Endothelial cell of umbilical vein (primary cell): ENCODE data around the gene FAM219A. TPM values are rescaled to one million over a fixed set of nuclear protein-coding genes. Genes with fewer than 3 reads are reported as not detected.

Experiments
- Bru-seq: library from RNA; stranded (reverse); fragments of 400-500 nt; gene quantifications from one replicate; lab custom pipeline; 2021; lab: Mats Ljungman, UMichigan
- BruChase-seq, 2 experiments: library from RNA; stranded (reverse); fragments of 400-500 nt; gene quantifications; one replicate each; lab custom pipeline; 2021; lab: Mats Ljungman, UMichigan
- BruUV-seq: library from RNA; stranded (reverse); fragments of 400-500 nt; replicated peaks from 2 replicates; lab custom pipeline; 2021; lab: Mats Ljungman, UMichigan
- CTCF ChIA-PET: fragments of 300-600, 350-600 bp; sonication (Branson Sonifier 250); formaldehyde crosslinking; loops from one replicate; lab custom pipeline; 2021; ENCODE audit warnings: antibody characterized with exemption, inconsistent platforms; lab: Charles Lee
- POLR2A ChIA-PET: fragments of 300-600, 350-600 bp; sonication (Branson Sonifier 250); formaldehyde crosslinking; loops from one replicate; lab custom pipeline; 2021; ENCODE audit warnings: antibody characterized with exemption, inconsistent platforms; lab: Charles Lee
- DNase-seq: peaks from one replicate; pipeline ENCODE4 v3.0.0-alpha.2; 2011; ENCODE audit warnings: low read depth, low spot score
- FAIRE-seq: peaks from 2 replicates; lab custom pipeline; 2011; peaks lifted over from hg19 to GRCh38; lab: Jason Lieb, UNC
- H2AFZ ChIP-seq: 2 replicates; pipeline ENCODE4 v1.6.0; 2012; ENCODE audit warnings: low read depth, low read length, control low read depth, inconsistent platforms
- H3K27ac ChIP-seq: 2 replicates; pipeline ENCODE4 v1.5.1; 2011; ENCODE audit warnings: low read depth, mild to moderate bottlenecking, control low read depth, low read length, moderate library complexity; ENCODE audit not compliant: insufficient read depth
- H3K27me3 ChIP-seq, 2 experiments: 2 replicates each; pipeline versions ENCODE4 v1.6.0 to v1.6.1; 2011; ENCODE audit warnings: low read length in 2 of 2, mixed read lengths in 1 of 2; ENCODE audit not compliant: control insufficient read depth in 2 of 2, insufficient read depth in 2 of 2
- H3K36me3 ChIP-seq, 2 experiments: 2 replicates in 1 of 2; 3 replicates in 1 of 2; pipeline ENCODE4 v1.5.1; 2011; ENCODE audit warnings: low read length in 2 of 2, mild to moderate bottlenecking in 1 of 2, moderate library complexity in 1 of 2; ENCODE audit not compliant: control insufficient read depth in 2 of 2, insufficient read depth in 2 of 2; ENCODE audit errors: extremely low read depth in 1 of 2
- H3K4me1 ChIP-seq: 3 replicates; pipeline ENCODE4 v1.5.1; 2011; ENCODE audit warnings: mild to moderate bottlenecking, low read length; ENCODE audit not compliant: control insufficient read depth, insufficient read depth; ENCODE audit errors: extremely low read depth
- H3K4me2 ChIP-seq: 2 replicates; pipeline ENCODE4 v1.6.1; 2011; ENCODE audit warnings: low read length, control low read depth, mixed read lengths; ENCODE audit not compliant: insufficient read depth
- H3K4me3 ChIP-seq, 3 experiments: fragments of 200-600 bp in 1 of 3; sonication (generic), shearing (Covaris generic) in 1 of 3; replicated peaks in 1 of 3; 2 replicates each; pipeline ENCODE4 v1.5.1; 2011 to 2016; ENCODE audit warnings: control low read depth in 3 of 3, low read length in 3 of 3, mild to moderate bottlenecking in 2 of 3, inconsistent platforms in 1 of 3, low read depth in 1 of 3, moderate library complexity in 1 of 3; ENCODE audit not compliant: insufficient read depth in 1 of 3
- H3K79me2 ChIP-seq: 2 replicates; pipeline ENCODE4 v1.6.0; 2012; ENCODE audit warnings: low read length, inconsistent platforms; ENCODE audit not compliant: control insufficient read depth, insufficient read depth
- H3K9ac ChIP-seq: replicated peaks from 2 replicates; pipeline ENCODE3; 2011; ENCODE audit warnings: low read length, control low read depth; ENCODE audit not compliant: insufficient read depth; ENCODE audit errors: extremely low read depth
- H3K9me1 ChIP-seq: replicated peaks from 3 replicates; pipeline ENCODE4 v1.6.0; 2011; ENCODE audit warnings: mild to moderate bottlenecking, low read length; ENCODE audit not compliant: control insufficient read depth, insufficient read depth; ENCODE audit errors: extremely low read depth
- H3K9me3 ChIP-seq: replicated peaks from 2 replicates; pipeline ENCODE4 v1.5.1; 2012; ENCODE audit warnings: low read length, inconsistent platforms; ENCODE audit not compliant: control insufficient read depth, insufficient read depth
- H4K20me1 ChIP-seq: replicated peaks from 2 replicates; pipeline ENCODE3; 2011; ENCODE audit warnings: mild to moderate bottlenecking, low read length; ENCODE audit not compliant: control insufficient read depth, insufficient read depth; ENCODE audit errors: extremely low read depth
- EZH2 ChIP-seq: IDR thresholded peaks from 2 replicates; pipeline ENCODE4 v1.6.1; 2012; ENCODE audit warnings: borderline replicate concordance, low read depth, mild to moderate bottlenecking, moderate library complexity, low read length, inconsistent platforms; ENCODE audit not compliant: severe bottlenecking
- FOS ChIP-seq: IDR thresholded peaks from 2 replicates; pipeline ENCODE4 v1.6.1; 2011; ENCODE audit warnings: mild to moderate bottlenecking, low read length, moderate library complexity, borderline replicate concordance; ENCODE audit not compliant: insufficient read depth
- GATA2 ChIP-seq: IDR thresholded peaks from 2 replicates; pipeline ENCODE4 v1.7.0; 2011; ENCODE audit warnings: low read depth, mild to moderate bottlenecking, moderate library complexity, mixed read lengths, low read length; ENCODE audit not compliant: insufficient read length, insufficient read depth
- JUN ChIP-seq: IDR thresholded peaks from 2 replicates; pipeline ENCODE4 v1.6.1; 2011; ENCODE audit warnings: borderline replicate concordance, low read depth; ENCODE audit not compliant: insufficient read length, insufficient read depth
- MAX ChIP-seq: IDR thresholded peaks from 2 replicates; pipeline ENCODE4 v1.6.1; 2011; ENCODE audit not compliant: insufficient read depth, insufficient read length
- POLR2A ChIP-seq: IDR thresholded peaks from 2 replicates; pipeline ENCODE4 v1.6.1; 2012; ENCODE audit warnings: low read depth, mild to moderate bottlenecking, control low read depth, low read length
- POLR2AphosphoS5 ChIP-seq: IDR thresholded peaks from 2 replicates; pipeline ENCODE4 v1.6.1; 2012; ENCODE audit warnings: low read depth, mild to moderate bottlenecking, control low read depth, low read length, moderate library complexity; ENCODE audit not compliant: insufficient read depth
- dilution Hi-C: fragments of 300-500 bp; cut with MboI; formaldehyde crosslinking; loops from one replicate; pipeline ENCODE4 v1.15.0; 2019; ENCODE audit warnings: low sequenced_read_pairs; ENCODE audit not compliant: extremely low pct_ligation_motif_present
- intact Hi-C: fragments of 100-400 bp; cut with micrococcal nuclease; formaldehyde crosslinking; loops from one replicate; pipeline ENCODE4 v1.10.0; 2022
- long read RNA-seq: library from polyadenylated mRNA; stranded (forward); transcript quantifications from one replicate; pipeline ENCODE4 v2.0.0, GENCODE V29; 2021
- polyA minus RNA-seq, 3 experiments: library from RNA; depleted of rRNA, polyadenylated mRNA; stranded (reverse); fragments of >200 nt; gene quantifications; 1 replicate in 1 of 3; 2 replicates in 2 of 3; pipeline ENCODE4 v1.2.3, GENCODE V29; 2011
- polyA plus RNA-seq, 4 experiments: library from polyadenylated mRNA; depleted of rRNA in 3 of 4; stranded (reverse) in 3 of 4; unstranded in 1 of 4; fragments of >200 nt; gene quantifications; 2 replicates each; pipeline versions ENCODE4 v1.2.1 to v1.2.3, GENCODE V29; 2011 to 2012; ENCODE audit warnings: missing spikeins in 1 of 4
- total RNA-seq: library from RNA; stranded (reverse); gene quantifications from 2 replicates; pipeline ENCODE4 v1.2.3, GENCODE V29; 2021

Gene FAM219A
- total RNA-seq (35.7 and 39.5 TPM in 2 replicates), polyA plus RNA-seq (18.1 and 20.0 TPM in 2 replicates), polyA minus RNA-seq (18.5 and 19.2 TPM in 2 replicates), Bru-seq, nascent RNA (percentile 82 among the genes with signal in this experiment), BruChase-seq, experiment 1, labeled RNA remaining after a 6-hour chase (percentile 92 among the genes with signal in this experiment), BruChase-seq, experiment 2, labeled RNA remaining after a 2-hour chase (percentile 93 among the genes with signal in this experiment)
- 17.5 and 17.8 TPM in 2 replicates for polyA plus RNA-seq (2011; cell fraction: cytosol; rRNA removed)
- polyA plus RNA-seq (2011; cell fraction: nucleus; rRNA removed): 39.3 and 45.0 TPM in 2 replicates
- 27.7 and 28.1 TPM in 2 replicates for polyA plus RNA-seq (2012)
- polyA minus RNA-seq (2011; cell fraction: cytosol; rRNA and poly(A)+ RNA removed): 2.0 TPM
- polyA minus RNA-seq (2011; cell fraction: nucleus; rRNA and poly(A)+ RNA removed): 10.0 and 11.0 TPM in 2 replicates
- long read RNA-seq, partial matches to known transcripts: 0 of 32 reads
- long read RNA-seq, other reads (novel, unspliced or antisense): 22 of 32 reads

- intact Hi-C loops: loop anchor here (1.0 to 5.0 kb wide), 2 partner anchors 38 to 154 kb away; partner anchors contain the start of gene RPP25L
- Histone ChIP-seq H3K9ac (peak within 1 kb of the TSS; percentile 89), H3K4me3 (peak within 1 kb of the TSS; percentile 47 to 70 (median 67)), H3K4me2 (peak within 1 kb of the TSS; percentile 61), H3K4me1 (peaks cover 16% of the 10 kb centered on the region), H3K9me1 (no peaks in the 10 kb centered on the region), H3K79me2 (peaks cover 39% of the 10 kb centered on the region), H3K27ac (peak within 1 kb of the TSS; percentile 74), H3K9me3 (no peaks in the 10 kb centered on the region), H4K20me1 (no peaks in the 10 kb centered on the region), H2AFZ (peak within 1 kb of the TSS; percentile 86), H3K27me3 (peaks cover 5 to 18% of the 10 kb centered on the region in 2 experiments), H3K36me3 (no peaks in the 10 kb centered on the region)
- no TSS peak for BruUV-seq
- dilution Hi-C loops: no loop called here
- TF ChIP-seq MAX (no peak), FOS (peak; percentile 30), EZH2 (no peak), JUN (no peak), POLR2A (peak; percentile 83), POLR2AphosphoS5 (peak; percentile 86), GATA2 (no peak)
- peak; percentile 99 for FAIRE-seq
- CTCF ChIA-PET: interaction anchor here (0.6 to 6.3 kb wide), 6 partner anchors 13 to 133 kb away, joined by 3 to 37 read pairs (median 4); no protein-coding TSS in a partner anchor
- peak; percentile 99 for DNase-seq
- POLR2A ChIA-PET: interaction anchor here (0.9 kb wide), 1 partner anchor 17 kb away, joined by 3 read pairs; no protein-coding TSS in a partner anchor
These were observed at the start of gene FAM219A, which contains the start of gene DNAI1 for GRCh38 chr9:34458013-34458958. Gene FAM219A (minus strand): TSS chr9:34458570. CDS start chr9:34458263, 307 bp downstream. Gene DNAI1 (plus strand): TSS chr9:34458805. CDS start chr9:34459006, 201 bp downstream.
